Measurements from ENCODE around the gene PPP2R5A.

GRCh38 chr1:212359794-212360479, 74.7 kb downstream of the PPP2R5A start:
- TF ChIP-seq CTCF (IDR thresholded peaks at IDR 0.05) (no peak), POLR2A (IDR thresholded peaks at IDR 0.05) (no peak)

Measured in tibial nerve (tissue), 3 donors.